ENCODE measurements around the gene CCL26.
A peak's percentile ranks its signal among the peaks of the same experiment; 100 is the strongest.

CCL26 gene

DNA sequence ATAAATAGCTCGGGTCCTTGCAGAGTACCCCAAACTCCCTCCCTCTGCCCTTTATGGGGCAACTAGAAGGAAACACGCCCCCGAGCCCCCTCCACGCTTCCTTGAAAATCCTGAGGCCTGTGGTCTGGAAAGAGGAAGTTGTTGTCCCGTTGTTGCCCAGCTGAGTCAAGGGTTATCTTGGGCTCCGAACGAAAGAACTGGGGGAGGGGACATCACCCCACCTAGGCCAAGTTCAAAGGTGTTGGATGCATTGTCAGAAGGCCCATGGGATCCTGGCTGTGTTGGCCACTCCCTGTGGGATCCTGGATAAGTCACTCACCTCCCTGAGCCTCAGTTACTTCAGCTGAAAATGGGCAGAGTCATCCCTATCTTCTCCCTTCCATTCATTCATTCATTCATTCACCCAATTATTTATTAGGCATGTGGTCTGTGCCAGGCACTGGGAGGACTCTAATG is 41.8 kb upstream of the CCL26 start, which contains the start of gene CCL24 (continued):
- TF ChIP-seq, protein P1, sequence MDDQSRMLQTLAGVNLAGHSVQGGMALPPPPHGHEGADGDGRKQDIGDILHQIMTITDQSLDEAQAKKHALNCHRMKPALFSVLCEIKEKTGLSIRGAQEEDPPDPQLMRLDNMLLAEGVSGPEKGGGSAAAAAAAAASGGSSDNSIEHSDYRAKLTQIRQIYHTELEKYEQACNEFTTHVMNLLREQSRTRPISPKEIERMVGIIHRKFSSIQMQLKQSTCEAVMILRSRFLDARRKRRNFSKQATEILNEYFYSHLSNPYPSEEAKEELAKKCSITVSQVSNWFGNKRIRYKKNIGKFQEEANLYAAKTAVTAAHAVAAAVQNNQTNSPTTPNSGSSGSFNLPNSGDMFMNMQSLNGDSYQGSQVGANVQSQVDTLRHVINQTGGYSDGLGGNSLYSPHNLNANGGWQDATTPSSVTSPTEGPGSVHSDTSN (CRISPR knock-in tag; IDR thresholded peaks at IDR 0.05): no peak
- TF ChIP-seq WT1 (tag by site-specific recombination; IDR thresholded peaks at IDR 0.05): no peak
- TF ChIP-seq ZNF560 (tag by site-specific recombination; IDR thresholded peaks at IDR 0.05; ENCODE audit: borderline replicate concordance): no peak
- TF ChIP-seq, protein P2, sequence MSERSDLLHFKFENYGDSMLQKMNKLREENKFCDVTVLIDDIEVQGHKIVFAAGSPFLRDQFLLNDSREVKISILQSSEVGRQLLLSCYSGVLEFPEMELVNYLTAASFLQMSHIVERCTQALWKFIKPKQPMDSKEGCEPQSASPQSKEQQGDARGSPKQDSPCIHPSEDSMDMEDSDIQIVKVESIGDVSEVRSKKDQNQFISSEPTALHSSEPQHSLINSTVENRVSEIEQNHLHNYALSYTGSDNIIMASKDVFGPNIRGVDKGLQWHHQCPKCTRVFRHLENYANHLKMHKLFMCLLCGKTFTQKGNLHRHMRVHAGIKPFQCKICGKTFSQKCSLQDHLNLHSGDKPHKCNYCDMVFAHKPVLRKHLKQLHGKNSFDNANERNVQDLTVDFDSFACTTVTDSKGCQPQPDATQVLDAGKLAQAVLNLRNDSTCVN (tag by site-specific recombination; optimal IDR thresholded peaks at IDR 0.05): no peak
- TF ChIP-seq ZNF785 (tag by site-specific recombination; IDR thresholded peaks at IDR 0.05): no peak
- TF ChIP-seq ZNF324 (tag by site-specific recombination; IDR thresholded peaks at IDR 0.05): no peak
- no peak for TF ChIP-seq ZNF791 (tag by site-specific recombination; IDR thresholded peaks at IDR 0.05)
- TF ChIP-seq, protein P3, sequence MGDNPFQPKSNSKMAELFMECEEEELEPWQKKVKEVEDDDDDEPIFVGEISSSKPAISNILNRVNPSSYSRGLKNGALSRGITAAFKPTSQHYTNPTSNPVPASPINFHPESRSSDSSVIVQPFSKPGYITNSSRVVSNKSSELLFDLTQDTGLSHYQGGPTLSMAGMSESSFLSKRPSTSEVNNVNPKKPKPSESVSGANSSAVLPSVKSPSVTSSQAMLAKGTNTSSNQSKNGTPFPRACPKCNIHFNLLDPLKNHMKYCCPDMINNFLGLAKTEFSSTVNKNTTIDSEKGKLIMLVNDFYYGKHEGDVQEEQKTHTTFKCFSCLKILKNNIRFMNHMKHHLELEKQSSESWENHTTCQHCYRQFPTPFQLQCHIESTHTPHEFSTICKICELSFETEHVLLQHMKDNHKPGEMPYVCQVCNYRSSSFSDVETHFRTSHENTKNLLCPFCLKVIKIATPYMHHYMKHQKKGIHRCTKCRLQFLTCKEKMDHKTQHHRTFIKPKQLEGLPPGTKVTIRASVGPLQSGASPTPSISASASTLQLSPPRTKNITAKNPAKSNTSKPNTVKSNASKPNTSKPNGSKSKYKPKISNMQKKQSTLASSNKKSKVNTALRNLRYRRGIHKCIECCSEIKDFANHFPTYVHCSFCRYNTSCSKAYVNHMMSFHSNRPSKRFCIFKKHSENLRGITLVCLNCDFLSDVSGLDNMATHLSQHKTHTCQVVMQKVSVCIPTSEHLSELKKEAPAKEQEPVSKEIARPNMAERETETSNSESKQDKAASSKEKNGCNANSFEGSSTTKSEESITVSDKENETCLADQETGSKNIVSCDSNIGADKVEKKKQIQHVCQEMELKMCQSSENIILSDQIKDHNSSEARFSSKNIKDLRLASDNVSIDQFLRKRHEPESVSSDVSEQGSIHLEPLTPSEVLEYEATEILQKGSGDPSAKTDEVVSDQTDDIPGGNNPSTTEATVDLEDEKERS (tag by site-specific recombination; IDR thresholded peaks at IDR 0.05): no peak
- TF ChIP-seq SCRT1 (tag by site-specific recombination; IDR thresholded peaks at IDR 0.05; ENCODE audit: borderline replicate concordance): no peak
- TF ChIP-seq ZNF184 (tag by site-specific recombination; IDR thresholded peaks at IDR 0.05): no peak

DNA sequence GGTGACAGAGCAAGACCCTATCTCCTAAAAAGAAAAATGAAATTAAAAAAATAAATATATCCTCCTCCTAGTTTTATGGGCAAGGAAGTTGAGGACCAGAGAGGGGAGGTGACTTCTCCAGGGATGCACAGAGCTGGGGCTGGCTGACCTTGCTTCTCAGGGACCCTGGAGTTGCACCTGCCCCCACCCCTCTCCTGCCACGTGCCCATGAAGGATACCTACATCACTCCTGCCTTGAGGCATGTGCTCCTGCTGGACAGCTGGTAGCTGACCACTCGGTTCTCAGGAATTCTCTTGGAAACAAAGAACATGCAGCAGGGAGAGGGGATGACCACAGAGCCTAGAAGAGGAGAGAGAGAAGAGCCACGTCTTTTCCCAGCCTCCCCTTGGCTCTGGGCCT is 41.1 kb upstream of the CCL26 start:
- Histone ChIP-seq H3K4me1 (ENCODE audit: control insufficient read depth, insufficient read depth, low read length) (no peaks in the 10 kb centered on the region), H3K27ac (ENCODE audit: extremely low read depth, low read depth, low read length) (no peak overlapping the region), H3K36me3 (ENCODE audit: control insufficient read depth in 2 of 2, insufficient read depth in 1 of 2, low read length in 2 of 2) (no peaks in the 10 kb centered on the region), H3K9me3 (ENCODE audit: control insufficient read depth, insufficient read depth, low read depth, low read length) (no peaks in the 10 kb centered on the region), H3K4me3 (ENCODE audit: low read depth, low read length) (no peak overlapping the region)
- TF ChIP-seq ZBTB17 (tag by site-specific recombination; IDR thresholded peaks at IDR 0.05) (no peak), SETDB1 (IDR thresholded peaks at IDR 0.05; ENCODE audit: insufficient read length, low read length) (no peak), ZNF146 (tag by site-specific recombination; IDR thresholded peaks at IDR 0.05) (no peak), ZNF416 (tag by site-specific recombination; IDR thresholded peaks at IDR 0.05) (no peak)
- POLR2A ChIA-PET: no interaction called here
- CTCF ChIA-PET: interaction anchor here (0.6 kb wide), 1 partner anchor 271 kb away, joined by 3 read pairs; no protein-coding TSS in a partner anchor

DNA sequence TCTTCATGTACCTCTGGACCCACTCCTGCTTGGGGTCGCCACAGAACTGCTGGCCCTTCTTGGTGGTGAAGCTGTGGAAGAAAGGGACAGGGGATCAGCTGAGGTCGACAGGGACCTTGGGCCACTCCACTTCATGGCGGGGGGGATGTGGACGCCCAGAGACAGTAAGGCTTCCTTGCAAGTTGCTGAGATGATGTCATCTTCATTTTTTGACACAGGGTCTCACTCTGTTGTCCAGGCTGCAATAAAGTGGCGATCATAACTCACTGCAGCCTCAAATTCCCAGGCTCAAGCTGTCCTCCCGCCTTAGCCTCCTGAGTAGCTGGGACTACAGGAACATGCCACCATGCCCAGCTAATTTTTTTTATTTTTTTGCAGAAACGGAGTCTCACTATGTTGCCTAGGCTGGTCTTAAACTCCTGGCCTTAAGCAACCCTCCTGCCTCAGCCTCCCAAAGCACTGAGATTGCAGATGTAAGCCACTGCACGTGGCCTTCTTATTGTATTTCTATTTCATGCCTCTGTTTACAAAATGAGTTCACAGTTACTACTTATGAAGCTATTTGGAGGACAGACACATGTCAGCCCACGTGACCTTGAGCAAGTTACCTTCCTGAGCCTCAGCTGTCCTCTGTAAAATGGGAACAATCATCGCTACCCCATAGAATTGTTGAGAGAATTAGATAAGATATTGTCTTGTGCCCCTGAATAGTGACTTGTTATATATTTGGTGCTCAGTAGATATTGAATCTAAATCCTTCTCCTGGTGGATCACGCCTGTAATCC is 40.1 kb upstream of the CCL26 start:
- Histone ChIP-seq H3K36me3 (ENCODE audit: control insufficient read depth in 2 of 2, insufficient read depth in 1 of 2, low read length in 2 of 2) (no peaks in the 10 kb centered on the region), H3K27ac (ENCODE audit: extremely low read depth, low read depth, low read length) (no peak overlapping the region)
- POLR2A ChIA-PET: no interaction called here

More for the DNA sequence above, 40.1 kb upstream of the CCL26 start:
- TF ChIP-seq, protein P4, sequence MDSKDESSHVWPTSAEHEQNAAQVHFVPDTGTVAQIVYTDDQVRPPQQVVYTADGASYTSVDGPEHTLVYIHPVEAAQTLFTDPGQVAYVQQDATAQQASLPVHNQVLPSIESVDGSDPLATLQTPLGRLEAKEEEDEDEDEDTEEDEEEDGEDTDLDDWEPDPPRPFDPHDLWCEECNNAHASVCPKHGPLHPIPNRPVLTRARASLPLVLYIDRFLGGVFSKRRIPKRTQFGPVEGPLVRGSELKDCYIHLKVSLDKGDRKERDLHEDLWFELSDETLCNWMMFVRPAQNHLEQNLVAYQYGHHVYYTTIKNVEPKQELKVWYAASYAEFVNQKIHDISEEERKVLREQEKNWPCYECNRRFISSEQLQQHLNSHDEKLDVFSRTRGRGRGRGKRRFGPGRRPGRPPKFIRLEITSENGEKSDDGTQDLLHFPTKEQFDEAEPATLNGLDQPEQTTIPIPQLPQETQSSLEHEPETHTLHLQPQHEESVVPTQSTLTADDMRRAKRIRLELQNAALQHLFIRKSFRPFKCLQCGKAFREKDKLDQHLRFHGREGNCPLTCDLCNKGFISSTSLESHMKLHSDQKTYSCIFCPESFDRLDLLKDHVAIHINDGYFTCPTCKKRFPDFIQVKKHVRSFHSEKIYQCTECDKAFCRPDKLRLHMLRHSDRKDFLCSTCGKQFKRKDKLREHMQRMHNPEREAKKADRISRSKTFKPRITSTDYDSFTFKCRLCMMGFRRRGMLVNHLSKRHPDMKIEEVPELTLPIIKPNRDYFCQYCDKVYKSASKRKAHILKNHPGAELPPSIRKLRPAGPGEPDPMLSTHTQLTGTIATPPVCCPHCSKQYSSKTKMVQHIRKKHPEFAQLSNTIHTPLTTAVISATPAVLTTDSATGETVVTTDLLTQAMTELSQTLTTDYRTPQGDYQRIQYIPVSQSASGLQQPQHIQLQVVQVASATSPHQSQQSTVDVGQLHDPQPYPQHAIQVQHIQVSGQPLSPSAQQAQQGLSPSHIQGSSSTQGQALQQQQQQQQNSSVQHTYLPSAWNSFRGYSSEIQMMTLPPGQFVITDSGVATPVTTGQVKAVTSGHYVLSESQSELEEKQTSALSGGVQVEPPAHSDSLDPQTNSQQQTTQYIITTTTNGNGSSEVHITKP (tag by site-specific recombination; IDR thresholded peaks at IDR 0.05): 0 out of 2 replicates have a peak, but pooled peaks have one; percentile 20
- TF ChIP-seq ZNF660 (tag by site-specific recombination; IDR thresholded peaks at IDR 0.05): no peak
- Histone ChIP-seq H3K4me1 (ENCODE audit: control insufficient read depth, insufficient read depth, low read length) (no peaks in the 10 kb centered on the region), H3K4me3 (ENCODE audit: low read depth, low read length) (no peak overlapping the region), H3K9me3 (ENCODE audit: control insufficient read depth, insufficient read depth, low read depth, low read length) (no peaks in the 10 kb centered on the region)
- CTCF ChIA-PET: interaction anchor here (0.6 kb wide), 2 partner anchors 52 to 109 kb away, joined by 3 read pairs; no protein-coding TSS in a partner anchor

Data from HEK293 (cell line).